ENCODE measurements around the gene RHBDD3.

The RHBDD3 gene

DNA sequence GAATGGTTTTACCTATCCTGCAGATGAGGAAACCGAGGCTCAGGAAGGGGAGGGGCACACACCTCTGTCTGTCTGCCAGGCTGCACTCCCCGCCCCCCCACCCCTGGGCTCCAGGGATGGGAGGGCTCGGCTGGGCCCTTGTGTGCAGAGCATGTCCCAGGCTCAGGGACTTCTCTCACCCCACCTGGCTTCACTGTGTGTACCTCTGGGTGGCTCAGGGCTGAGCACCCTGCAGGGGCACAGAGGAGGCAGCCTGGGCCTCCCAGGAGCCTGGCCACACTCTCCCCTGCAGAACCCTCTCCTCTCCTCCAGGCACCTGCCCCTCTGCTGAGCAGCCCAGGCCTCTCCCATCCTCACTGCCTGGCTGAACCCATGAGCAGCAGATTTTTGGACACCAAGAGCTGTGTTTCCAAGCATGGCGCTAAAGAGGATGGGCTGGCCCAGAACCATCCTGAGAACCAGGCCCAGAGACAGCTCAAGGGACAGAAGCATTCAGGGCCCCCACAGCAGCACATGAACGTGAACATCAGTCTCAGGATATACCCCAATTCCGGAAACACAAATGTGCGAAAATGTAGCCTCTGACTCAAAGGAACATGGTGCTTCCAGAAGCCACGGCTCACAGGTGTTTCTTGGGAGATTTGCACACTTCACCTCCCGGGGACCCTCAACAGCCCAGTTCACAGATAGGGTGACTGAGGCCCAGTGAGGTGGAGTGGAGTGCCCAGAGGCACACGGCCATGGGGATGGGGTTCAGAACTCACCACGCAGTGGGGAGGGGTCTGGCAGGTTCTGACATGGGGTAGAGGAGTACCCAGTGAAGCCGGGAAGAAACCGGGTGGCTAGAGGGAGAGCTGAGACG is 51.5 kb downstream of the RHBDD3 start:
- in situ Hi-C loops (cut with MboI; ENCODE audit: low pct_unique_long_range_greater_than_20kb, low sequenced_read_pairs, unreplicated experiment): no loop called here
- TF ChIP-seq, protein P1, sequence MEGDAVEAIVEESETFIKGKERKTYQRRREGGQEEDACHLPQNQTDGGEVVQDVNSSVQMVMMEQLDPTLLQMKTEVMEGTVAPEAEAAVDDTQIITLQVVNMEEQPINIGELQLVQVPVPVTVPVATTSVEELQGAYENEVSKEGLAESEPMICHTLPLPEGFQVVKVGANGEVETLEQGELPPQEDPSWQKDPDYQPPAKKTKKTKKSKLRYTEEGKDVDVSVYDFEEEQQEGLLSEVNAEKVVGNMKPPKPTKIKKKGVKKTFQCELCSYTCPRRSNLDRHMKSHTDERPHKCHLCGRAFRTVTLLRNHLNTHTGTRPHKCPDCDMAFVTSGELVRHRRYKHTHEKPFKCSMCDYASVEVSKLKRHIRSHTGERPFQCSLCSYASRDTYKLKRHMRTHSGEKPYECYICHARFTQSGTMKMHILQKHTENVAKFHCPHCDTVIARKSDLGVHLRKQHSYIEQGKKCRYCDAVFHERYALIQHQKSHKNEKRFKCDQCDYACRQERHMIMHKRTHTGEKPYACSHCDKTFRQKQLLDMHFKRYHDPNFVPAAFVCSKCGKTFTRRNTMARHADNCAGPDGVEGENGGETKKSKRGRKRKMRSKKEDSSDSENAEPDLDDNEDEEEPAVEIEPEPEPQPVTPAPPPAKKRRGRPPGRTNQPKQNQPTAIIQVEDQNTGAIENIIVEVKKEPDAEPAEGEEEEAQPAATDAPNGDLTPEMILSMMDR (IDR thresholded peaks at IDR 0.05; ENCODE audit: extremely low read depth, insufficient read depth, missing control alignments): no peak
- DNase-seq (ENCODE audit: low spot score): no peak

- no peak for DNase-seq (ENCODE audit: low spot score)
- TF ChIP-seq, protein P1 (IDR thresholded peaks at IDR 0.05; ENCODE audit: extremely low read depth, insufficient read depth, missing control alignments): no peak
- in situ Hi-C loops (cut with MboI; ENCODE audit: low pct_unique_long_range_greater_than_20kb, low sequenced_read_pairs, unreplicated experiment): no loop called here
Measured at GRCh38 chr22:29215012-29215860, 52.5 kb downstream of the RHBDD3 start.

GRCh38 chr22:29214232-29214631 is 53.5 kb downstream of the RHBDD3 start:
- TF ChIP-seq, protein P1 (IDR thresholded peaks at IDR 0.05; ENCODE audit: extremely low read depth, insufficient read depth, missing control alignments): no peak
- in situ Hi-C loops (cut with MboI; ENCODE audit: low pct_unique_long_range_greater_than_20kb, low sequenced_read_pairs, unreplicated experiment): no loop called here
- DNase-seq (ENCODE audit: low spot score): no peak

GRCh38 chr22:29213493-29213892 is 54.3 kb downstream of the RHBDD3 start:
- TF ChIP-seq, protein P1 (IDR thresholded peaks at IDR 0.05; ENCODE audit: extremely low read depth, insufficient read depth, missing control alignments): no peak
- DNase-seq (ENCODE audit: low spot score): no peak
- in situ Hi-C loops (cut with MboI; ENCODE audit: low pct_unique_long_range_greater_than_20kb, low sequenced_read_pairs, unreplicated experiment): no loop called here

DNA sequence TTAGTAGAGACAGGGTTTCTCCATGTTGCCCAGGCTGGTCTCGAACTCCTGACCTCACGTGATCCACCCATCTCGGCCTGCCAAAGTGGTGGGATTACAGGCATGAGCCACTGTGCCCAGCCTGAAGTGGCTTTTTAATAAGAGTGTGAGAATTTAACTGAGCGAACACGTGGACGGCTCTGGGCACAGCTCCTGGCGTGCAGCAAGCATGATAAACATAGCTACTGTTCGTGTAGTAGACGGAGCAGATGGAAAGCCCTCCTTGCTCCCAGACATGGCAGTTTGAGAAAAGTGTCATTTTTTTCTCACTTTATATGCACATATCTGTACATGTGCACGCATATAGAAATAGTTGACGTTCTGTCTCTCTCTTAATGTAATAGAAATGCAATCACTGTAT is 55.0 kb downstream of the RHBDD3 start:
- in situ Hi-C loops (cut with MboI; ENCODE audit: low pct_unique_long_range_greater_than_20kb, low sequenced_read_pairs, unreplicated experiment): no loop called here
- TF ChIP-seq, protein P1 (IDR thresholded peaks at IDR 0.05; ENCODE audit: extremely low read depth, insufficient read depth, missing control alignments): no peak
- no peak for DNase-seq (ENCODE audit: low spot score)

DNA sequence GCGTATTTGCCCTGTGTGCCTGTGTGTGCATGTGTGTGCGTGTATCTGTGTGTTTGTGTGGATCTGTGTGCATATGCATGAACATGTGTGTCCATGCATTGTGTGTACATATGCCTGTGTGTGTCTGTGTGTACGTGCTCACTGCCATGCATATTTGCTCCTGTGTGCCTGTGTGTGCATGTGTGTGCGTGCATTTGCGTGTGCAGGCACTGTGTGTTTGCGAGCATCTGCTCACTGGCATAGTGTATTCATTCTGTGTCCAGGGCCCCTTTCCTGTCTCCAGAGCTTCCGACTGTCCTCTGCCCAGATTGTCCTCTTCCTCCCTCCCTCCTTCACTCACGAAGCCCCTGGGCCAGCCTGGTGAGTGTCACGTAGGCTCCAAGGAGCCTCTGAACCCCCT is 56.3 kb downstream of the RHBDD3 start:
- in situ Hi-C loops (cut with MboI; ENCODE audit: low pct_unique_long_range_greater_than_20kb, low sequenced_read_pairs, unreplicated experiment): no loop called here
- TF ChIP-seq, protein P1 (IDR thresholded peaks at IDR 0.05; ENCODE audit: extremely low read depth, insufficient read depth, missing control alignments): no peak
- no peak for DNase-seq (ENCODE audit: low spot score)
